Measurements from ENCODE around the gene PPP1R9A.

The PPP1R9A gene

GRCh38 chr7:95242266-95242665, 334.9 kb downstream of the PPP1R9A start:
- POLR2A ChIA-PET: no interaction called here
- H3K9me3 ChIP-seq (ENCODE audit: control insufficient read depth, insufficient read depth, low read depth, low read length): no peaks in the 10 kb centered on the region
- CTCF ChIA-PET: interaction anchor here (1.0 kb wide), 1 partner anchor 235 kb away, joined by 3 read pairs; no protein-coding TSS in a partner anchor
- H3K27ac ChIP-seq (ENCODE audit: extremely low read depth, low read depth, low read length): no peak overlapping the region
- no peak for TF ChIP-seq REPIN1 (tag by site-specific recombination; IDR thresholded peaks at IDR 0.05; ENCODE audit: low read depth)
- no peak for TF ChIP-seq ZNF366 (tag by site-specific recombination; conservative IDR thresholded peaks at IDR 0.05)
- TF ChIP-seq ZNF677 (tag by site-specific recombination; IDR thresholded peaks at IDR 0.05): no peak
- TF ChIP-seq KLF8 (tag by site-specific recombination; IDR thresholded peaks at IDR 0.05): no peak
- no peak for TF ChIP-seq ZNF561 (tag by site-specific recombination; IDR thresholded peaks at IDR 0.05; ENCODE audit: borderline replicate concordance)
- TF ChIP-seq BCL11B (tag by site-specific recombination; IDR thresholded peaks at IDR 0.05; ENCODE audit: low read depth): no peak
- TF ChIP-seq ZNF558 (tag by site-specific recombination; IDR thresholded peaks at IDR 0.05): no peak
- TF ChIP-seq ZNF837 (tag by site-specific recombination; IDR thresholded peaks at IDR 0.05): no peak
- TF ChIP-seq SP3 (tag by site-specific recombination; IDR thresholded peaks at IDR 0.05): no peak
- no peak for TF ChIP-seq ZNF350 (tag by site-specific recombination; IDR thresholded peaks at IDR 0.05)
- TF ChIP-seq ZNF394 (tag by site-specific recombination; IDR thresholded peaks at IDR 0.05; ENCODE audit: borderline replicate concordance): no peak
- no peak for TF ChIP-seq WT1 (tag by site-specific recombination; IDR thresholded peaks at IDR 0.05)
- no peak for TF ChIP-seq ZNF433 (tag by site-specific recombination; IDR thresholded peaks at IDR 0.05; ENCODE audit: low read depth)
- H3K4me3 ChIP-seq (ENCODE audit: low read depth, low read length): no peak overlapping the region
- peaks cover 11% of the 10 kb centered on the region for H3K4me1 ChIP-seq (ENCODE audit: control insufficient read depth, insufficient read depth, low read length)
- H3K36me3 ChIP-seq (ENCODE audit: control insufficient read depth in 2 of 2, insufficient read depth in 1 of 2, low read length in 2 of 2): no peaks in the 10 kb centered on the region

- H3K4me3 ChIP-seq (ENCODE audit: low read depth, low read length): no peak overlapping the region
- H3K9me3 ChIP-seq (ENCODE audit: control insufficient read depth, insufficient read depth, low read depth, low read length): no peaks in the 10 kb centered on the region
- POLR2A ChIA-PET: no interaction called here
- H3K27ac ChIP-seq (ENCODE audit: extremely low read depth, low read depth, low read length): no peak overlapping the region
- no peaks in the 10 kb centered on the region for H3K36me3 ChIP-seq (ENCODE audit: control insufficient read depth in 2 of 2, insufficient read depth in 1 of 2, low read length in 2 of 2)
- H3K4me1 ChIP-seq (ENCODE audit: control insufficient read depth, insufficient read depth, low read length): peaks cover 11% of the 10 kb centered on the region
- CTCF ChIA-PET: interaction anchor here (0.6 to 0.7 kb wide), 2 partner anchors 489 to 697 kb away, joined by 3 to 5 read pairs; no protein-coding TSS in a partner anchor
- TF ChIP-seq ZFP37 (tag by site-specific recombination; IDR thresholded peaks at IDR 0.05) (no peak), ZNF664 (tag by site-specific recombination; IDR thresholded peaks at IDR 0.05) (peak; percentile 35; the same call in 1 of the 2 replicates)
Observed at GRCh38 chr7:95244616-95245015, 337.2 kb downstream of the PPP1R9A start.

GRCh38 chr7:95245828-95246500, 338.6 kb downstream of the PPP1R9A start:
- no peak overlapping the region for H3K4me3 ChIP-seq (ENCODE audit: low read depth, low read length)
- CTCF ChIA-PET: interaction anchor here (0.8 to 1.4 kb wide), 9 partner anchors 9 to 800 kb away, joined by 3 to 13 read pairs (median 4); no protein-coding TSS in a partner anchor
- no peak for TF ChIP-seq ZNF248 (tag by site-specific recombination; IDR thresholded peaks at IDR 0.05)
- no peak for TF ChIP-seq ZNF488 (tag by site-specific recombination; IDR thresholded peaks at IDR 0.05)
- no peak for TF ChIP-seq YY1 (tag by site-specific recombination; IDR thresholded peaks at IDR 0.05)
- TF ChIP-seq ZNF221 (tag by site-specific recombination; IDR thresholded peaks at IDR 0.05; ENCODE audit: borderline replicate concordance): no peak
- no peak for TF ChIP-seq ZNF214 (tag by site-specific recombination; IDR thresholded peaks at IDR 0.05; ENCODE audit: borderline replicate concordance)
- no peak for TF ChIP-seq ZNF513 (tag by site-specific recombination; IDR thresholded peaks at IDR 0.05)
- no peak for TF ChIP-seq ZNF670 (tag by site-specific recombination; IDR thresholded peaks at IDR 0.05; ENCODE audit: low read depth)
- TF ChIP-seq PBX3 (CRISPR knock-in tag; IDR thresholded peaks at IDR 0.05): no peak
- TF ChIP-seq ZNF146 (tag by site-specific recombination; IDR thresholded peaks at IDR 0.05): no peak
- TF ChIP-seq ZNF2 (tag by site-specific recombination; IDR thresholded peaks at IDR 0.05): no peak
- no peak for TF ChIP-seq PRDM10 (tag by site-specific recombination; IDR thresholded peaks at IDR 0.05)

More at GRCh38 chr7:95245828-95246500, 338.6 kb downstream of the PPP1R9A start:
- POLR2A ChIA-PET: no interaction called here
- Histone ChIP-seq H3K36me3 (ENCODE audit: control insufficient read depth in 2 of 2, insufficient read depth in 1 of 2, low read length in 2 of 2) (no peaks in the 10 kb centered on the region), H3K9me3 (ENCODE audit: control insufficient read depth, insufficient read depth, low read depth, low read length) (no peaks in the 10 kb centered on the region), H3K27ac (ENCODE audit: extremely low read depth, low read depth, low read length) (peak overlapping the region; percentile 20; the same call in 1 of the 2 replicates), H3K4me1 (ENCODE audit: control insufficient read depth, insufficient read depth, low read length) (peaks cover 11% of the 10 kb centered on the region)
